Ovary (tissue), 3 donors: ENCODE results near the gene MROH7.

Experiments
- POLR2A ChIP-seq: fragments of 450-650 bp; IDR thresholded peaks from one replicate; pipeline ENCODE4 v1.6.1; 2017; ENCODE audit warnings: antibody characterized with exemption, mild to moderate bottlenecking, moderate library complexity
- TF ChIP-seq, protein P1 (sequence below), 3 donors: fragments of 450-650 bp in 2 of 3; fragments of 200-600 bp in 1 of 3; IDR thresholded peaks; one replicate each; pipeline versions ENCODE4 v1.5.1 to v1.8.0; 2016 to 2022; ENCODE audit warnings: antibody characterized with exemption in 3 of 3, mild to moderate bottlenecking in 1 of 3
- donor health status: DM: no; HTN: no; CAD: no.

GRCh38 chr1:54757833-54758232 lies 116.2 kb downstream of the MROH7 start:
- TF ChIP-seq POLR2A, result no peak
- TF ChIP-seq, protein P1, sequence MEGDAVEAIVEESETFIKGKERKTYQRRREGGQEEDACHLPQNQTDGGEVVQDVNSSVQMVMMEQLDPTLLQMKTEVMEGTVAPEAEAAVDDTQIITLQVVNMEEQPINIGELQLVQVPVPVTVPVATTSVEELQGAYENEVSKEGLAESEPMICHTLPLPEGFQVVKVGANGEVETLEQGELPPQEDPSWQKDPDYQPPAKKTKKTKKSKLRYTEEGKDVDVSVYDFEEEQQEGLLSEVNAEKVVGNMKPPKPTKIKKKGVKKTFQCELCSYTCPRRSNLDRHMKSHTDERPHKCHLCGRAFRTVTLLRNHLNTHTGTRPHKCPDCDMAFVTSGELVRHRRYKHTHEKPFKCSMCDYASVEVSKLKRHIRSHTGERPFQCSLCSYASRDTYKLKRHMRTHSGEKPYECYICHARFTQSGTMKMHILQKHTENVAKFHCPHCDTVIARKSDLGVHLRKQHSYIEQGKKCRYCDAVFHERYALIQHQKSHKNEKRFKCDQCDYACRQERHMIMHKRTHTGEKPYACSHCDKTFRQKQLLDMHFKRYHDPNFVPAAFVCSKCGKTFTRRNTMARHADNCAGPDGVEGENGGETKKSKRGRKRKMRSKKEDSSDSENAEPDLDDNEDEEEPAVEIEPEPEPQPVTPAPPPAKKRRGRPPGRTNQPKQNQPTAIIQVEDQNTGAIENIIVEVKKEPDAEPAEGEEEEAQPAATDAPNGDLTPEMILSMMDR (IDR thresholded peaks at IDR 0.05), result no peak
